CD4-positive, alpha-beta memory T cell (primary cell): ENCODE measurements around the gene CYP4F12. TPM values are rescaled to one million over a fixed set of nuclear protein-coding genes. Genes with fewer than 3 reads are reported as not detected.

Source experiments
- CTCF ChIA-PET: fragments of 350-600 bp; sonication (Branson Sonifier 250); formaldehyde crosslinking; loops from one replicate; lab custom pipeline; 2021; ENCODE audit warnings: inconsistent platforms; ENCODE audit not compliant: partially characterized antibody; lab: Charles Lee
- POLR2A ChIA-PET: fragments of 350-600 bp; sonication (Branson Sonifier 250); formaldehyde crosslinking; loops from one replicate; lab custom pipeline; 2021; ENCODE audit not compliant: partially characterized antibody; lab: Charles Lee
- DNase-seq, 5 donors: peaks; one replicate each; pipeline versions ENCODE4 v3.0.0 to v3.0.0-alpha.2; 2020 to 2022; ENCODE audit warnings: mixed read lengths in 1 of 5
- H3K27ac ChIP-seq: one replicate; pipeline ENCODE4 v1.7.0; 2013; ENCODE audit warnings: low read depth, low read length
- H3K27me3 ChIP-seq: 2 replicates; pipeline ENCODE4 v1.7.0; 2013; ENCODE audit warnings: mild to moderate bottlenecking, low read length, moderate library complexity; ENCODE audit not compliant: insufficient read depth
- H3K36me3 ChIP-seq: 2 replicates; pipeline ENCODE4 v1.7.0; 2013; ENCODE audit warnings: mild to moderate bottlenecking, low read length, moderate library complexity; ENCODE audit not compliant: insufficient read depth
- H3K4me1 ChIP-seq: 2 replicates; pipeline ENCODE4 v1.7.0; 2013; ENCODE audit warnings: mild to moderate bottlenecking, low read length, moderate library complexity; ENCODE audit not compliant: insufficient read depth
- H3K4me3 ChIP-seq, 2 donors: one replicate each; pipeline ENCODE4 v1.7.0; 2013; ENCODE audit warnings: low read length in 2 of 2, mild to moderate bottlenecking in 1 of 2
- H3K9me3 ChIP-seq, 2 donors: one replicate each; pipeline ENCODE4 v1.7.0; 2013; ENCODE audit warnings: low read length in 2 of 2, control low read depth in 1 of 2; ENCODE audit not compliant: control insufficient read depth in 1 of 2
- H3K27ac Mint-ChIP-seq, 7 donors: one replicate each; pipeline ENCODE4 v1.8.0; 2020 to 2021; ENCODE audit warnings: mixed read lengths in 7 of 7, mild to moderate bottlenecking in 6 of 7, inconsistent platforms in 3 of 7, moderate library complexity in 3 of 7
- H3K27me3 Mint-ChIP-seq, 2 donors: one replicate each; pipeline ENCODE4 v1.8.0; 2020 to 2021; ENCODE audit warnings: mixed read lengths in 2 of 2
- H3K36me3 Mint-ChIP-seq, 2 donors: one replicate each; pipeline ENCODE4 v1.8.0; 2020 to 2021; ENCODE audit warnings: mixed read lengths in 2 of 2, inconsistent platforms in 1 of 2, mild to moderate bottlenecking in 1 of 2
- H3K4me1 Mint-ChIP-seq, 4 donors: one replicate each; pipeline ENCODE4 v1.8.0; 2020 to 2021; ENCODE audit warnings: mixed read lengths in 4 of 4, mild to moderate bottlenecking in 1 of 4
- H3K4me3 Mint-ChIP-seq, 8 donors: one replicate each; pipeline ENCODE4 v1.8.0; 2020 to 2021; ENCODE audit warnings: mixed read lengths in 8 of 8, mild to moderate bottlenecking in 7 of 8, moderate library complexity in 6 of 8, inconsistent platforms in 3 of 8
- H3K9me3 Mint-ChIP-seq, 8 donors: one replicate each; pipeline ENCODE4 v1.8.0; 2020 to 2021; ENCODE audit warnings: mixed read lengths in 8 of 8, mild to moderate bottlenecking in 5 of 8, inconsistent platforms in 3 of 8, moderate library complexity in 1 of 8
- intact Hi-C: fragments of 100-400 bp; cut with micrococcal nuclease; formaldehyde crosslinking; loops from one replicate; pipeline ENCODE4 v1.15.1; 2023
- polyA plus RNA-seq, 2 donors: library from polyadenylated mRNA; unstranded; fragments of 300-500 nt; fragmentation: Illumina TruSeq; gene quantifications; one replicate each; pipeline ENCODE4 v1.2.3, GENCODE V29; 2021
- total RNA-seq, 2 experiments: library from RNA; stranded (reverse); gene quantifications; one replicate each; pipeline ENCODE4 v1.2.3, GENCODE V29; 2021

CYP4F12 gene
- total RNA-seq (1 to 10 TPM; 3.7 to 5.2 TPM), polyA plus RNA-seq (under 1 TPM; 0.22 to 0.68 TPM)

- POLR2A ChIA-PET: no interaction called here
- H3K27ac ChIP-seq: no peak within 1 kb of the TSS
- peaks cover 0 to 3% of the 10 kb centered on the region in 2 donors for H3K36me3 Mint-ChIP-seq
- peaks cover 17% of the 10 kb centered on the region for H3K4me1 ChIP-seq
- H3K27me3 Mint-ChIP-seq: peaks cover 0 to 3% of the 10 kb centered on the region in 2 donors
- peaks cover 0 to 4% (median 0%) of the 10 kb centered on the region in 8 donors for H3K9me3 Mint-ChIP-seq
- peaks cover 17 to 36% (median 27%) of the 10 kb centered on the region in 4 donors for H3K4me1 Mint-ChIP-seq
- H3K27ac Mint-ChIP-seq: peak within 1 kb of the TSS; percentile 78 to 85 (median 83)
- DNase-seq: peak; percentile 21 to 45 (median 27)
- H3K4me3 Mint-ChIP-seq: peak within 1 kb of the TSS in 5 of 8 donors; percentile 7 to 59 (median 22)
- H3K9me3 ChIP-seq: no peaks in the 10 kb centered on the region
- CTCF ChIA-PET: no interaction called here
- no peaks in the 10 kb centered on the region for H3K27me3 ChIP-seq
- H3K4me3 ChIP-seq: no peak within 1 kb of the TSS
- H3K36me3 ChIP-seq: no peaks in the 10 kb centered on the region
- intact Hi-C loops: loop anchor here (2.0 kb wide), 1 partner anchor 44 kb away; no protein-coding TSS in a partner anchor
Observed at GRCh38 chr19:15672580-15673175, at the start of gene CYP4F12. Gene CYP4F12, plus strand, starts transcription at chr19:15673087. Its CDS starts 443 bp downstream, at chr19:15673530.

- CTCF ChIA-PET: interaction anchor here (1.4 kb wide), 1 partner anchor 10 kb away, joined by 3 read pairs; no protein-coding TSS in a partner anchor
- Mint-ChIP-seq H3K4me1 (no peaks in the 10 kb centered on the region), H3K9me3 (no peaks in the 10 kb centered on the region), H3K27me3 (peaks cover 24 to 35% of the 10 kb centered on the region in 2 donors), H3K27ac (no peak overlapping the region), H3K36me3 (no peaks in the 10 kb centered on the region), H3K4me3 (no peak overlapping the region)
- H3K27ac ChIP-seq: no peak overlapping the region
- no peaks in the 10 kb centered on the region for H3K36me3 ChIP-seq
- H3K4me3 ChIP-seq: no peak overlapping the region
- intact Hi-C loops: loop anchor here (10.0 kb wide), 1 partner anchor 421 kb away; no protein-coding TSS in a partner anchor
- H3K27me3 ChIP-seq: no peaks in the 10 kb centered on the region
- no peaks in the 10 kb centered on the region for H3K9me3 ChIP-seq
- POLR2A ChIA-PET: no interaction called here
- peak in 1 of 5 donors; percentile 10 for DNase-seq
- H3K4me1 ChIP-seq: no peaks in the 10 kb centered on the region
Observed at GRCh38 chr19:15623711-15624318, 49.1 kb upstream of the CYP4F12 start.

- POLR2A ChIA-PET: no interaction called here
- Mint-ChIP-seq H3K27ac (no peak overlapping the region), H3K36me3 (no peaks in the 10 kb centered on the region), H3K4me1 (peaks cover 2 to 7% (median 6%) of the 10 kb centered on the region in 4 donors), H3K4me3 (no peak overlapping the region), H3K27me3 (peaks cover 6 to 17% of the 10 kb centered on the region in 2 donors), H3K9me3 (no peaks in the 10 kb centered on the region)
- CTCF ChIA-PET: interaction anchor here (0.6 to 2.4 kb wide), 3 partner anchors 241 to 568 kb away, joined by 3 to 11 read pairs (median 9); no protein-coding TSS in a partner anchor
- no peaks in the 10 kb centered on the region for H3K27me3 ChIP-seq
- H3K9me3 ChIP-seq: no peaks in the 10 kb centered on the region
- no peaks in the 10 kb centered on the region for H3K36me3 ChIP-seq
- H3K4me3 ChIP-seq: no peak overlapping the region
- H3K4me1 ChIP-seq: peaks cover 13% of the 10 kb centered on the region
- intact Hi-C loops: loop anchor here (1.0 to 10.0 kb wide), 6 partner anchors 44 to 554 kb away; partner anchors contain the start of genes CYP4F12 and RAB8A
- no peak overlapping the region for H3K27ac ChIP-seq
- DNase-seq: no peak
Observed at GRCh38 chr19:15628236-15629002, 44.5 kb upstream of the CYP4F12 start.

GRCh38 chr19:15629003-15629880, 43.6 kb upstream of the CYP4F12 start:
- Mint-ChIP-seq H3K27ac (no peak overlapping the region), H3K4me1 (peaks cover 2 to 13% (median 9%) of the 10 kb centered on the region in 4 donors), H3K4me3 (no peak overlapping the region), H3K9me3 (no peaks in the 10 kb centered on the region), H3K36me3 (no peaks in the 10 kb centered on the region), H3K27me3 (peaks cover 3 to 14% of the 10 kb centered on the region in 2 donors)
- peaks cover 14% of the 10 kb centered on the region for H3K4me1 ChIP-seq
- no peaks in the 10 kb centered on the region for H3K36me3 ChIP-seq
- DNase-seq: peak; percentile 80 to 86 (median 81)
- no peak overlapping the region for H3K4me3 ChIP-seq
- intact Hi-C loops: loop anchor here (1.0 to 10.0 kb wide), 6 partner anchors 44 to 553 kb away; partner anchors contain the start of genes CYP4F12 and RAB8A
- no peaks in the 10 kb centered on the region for H3K27me3 ChIP-seq
- no peak overlapping the region for H3K27ac ChIP-seq
- POLR2A ChIA-PET: interaction anchor here (0.8 kb wide), 1 partner anchor 208 kb away, joined by 3 read pairs; no protein-coding TSS in a partner anchor
- H3K9me3 ChIP-seq: no peaks in the 10 kb centered on the region
- CTCF ChIA-PET: interaction anchor here (0.6 to 1.8 kb wide), 8 partner anchors 223 to 594 kb away, joined by 3 to 11 read pairs (median 4); partner anchors contain the start of gene FAM32A

GRCh38 chr19:15631817-15632216, 41.1 kb upstream of the CYP4F12 start:
- no peak overlapping the region for H3K4me3 Mint-ChIP-seq
- H3K4me1 ChIP-seq: peaks cover 14% of the 10 kb centered on the region
- ChIA-PET POLR2A (interaction anchor here (1.1 kb wide), 1 partner anchor 544 kb away, joined by 3 read pairs; no protein-coding TSS in a partner anchor), CTCF (interaction anchor here (0.7 to 0.9 kb wide), 2 partner anchors 237 to 553 kb away, joined by 4 read pairs; partner anchors contain the start of gene FAM32A)
- H3K9me3 ChIP-seq: no peaks in the 10 kb centered on the region
- H3K9me3 Mint-ChIP-seq: no peaks in the 10 kb centered on the region
- H3K27me3 Mint-ChIP-seq: peaks cover 7 to 8% of the 10 kb centered on the region in 2 donors
- H3K27ac Mint-ChIP-seq: no peak overlapping the region
- no peak overlapping the region for H3K4me3 ChIP-seq
- H3K4me1 Mint-ChIP-seq: peaks cover 2 to 17% (median 9%) of the 10 kb centered on the region in 4 donors
- no peaks in the 10 kb centered on the region for H3K36me3 ChIP-seq
- H3K36me3 Mint-ChIP-seq: no peaks in the 10 kb centered on the region
- H3K27me3 ChIP-seq: no peaks in the 10 kb centered on the region
- DNase-seq: peak in 4 of 5 donors; percentile 8 to 25 (median 15)
- intact Hi-C loops: no loop called here
- H3K27ac ChIP-seq: no peak overlapping the region

GRCh38 chr19:15633082-15633835, 39.6 kb upstream of the CYP4F12 start:
- DNase-seq: no peak
- Histone ChIP-seq H3K27me3 (no peaks in the 10 kb centered on the region), H3K36me3 (no peaks in the 10 kb centered on the region), H3K4me1 (peaks cover 14% of the 10 kb centered on the region), H3K9me3 (no peaks in the 10 kb centered on the region), H3K4me3 (no peak overlapping the region), H3K27ac (no peak overlapping the region)
- POLR2A ChIA-PET: no interaction called here
- no peaks in the 10 kb centered on the region for H3K36me3 Mint-ChIP-seq
- H3K27ac Mint-ChIP-seq: no peak overlapping the region
- H3K27me3 Mint-ChIP-seq: peaks cover 7 to 10% of the 10 kb centered on the region in 2 donors
- intact Hi-C loops: no loop called here
- no peaks in the 10 kb centered on the region for H3K9me3 Mint-ChIP-seq
- no peak overlapping the region for H3K4me3 Mint-ChIP-seq
- CTCF ChIA-PET: interaction anchor here (0.5 to 1.5 kb wide), 2 partner anchors 10 to 19 kb away, joined by 3 read pairs; no protein-coding TSS in a partner anchor
- peaks cover 2 to 17% (median 9%) of the 10 kb centered on the region in 4 donors for H3K4me1 Mint-ChIP-seq
